ENCODE data around the gene TMEM154.

DNA sequence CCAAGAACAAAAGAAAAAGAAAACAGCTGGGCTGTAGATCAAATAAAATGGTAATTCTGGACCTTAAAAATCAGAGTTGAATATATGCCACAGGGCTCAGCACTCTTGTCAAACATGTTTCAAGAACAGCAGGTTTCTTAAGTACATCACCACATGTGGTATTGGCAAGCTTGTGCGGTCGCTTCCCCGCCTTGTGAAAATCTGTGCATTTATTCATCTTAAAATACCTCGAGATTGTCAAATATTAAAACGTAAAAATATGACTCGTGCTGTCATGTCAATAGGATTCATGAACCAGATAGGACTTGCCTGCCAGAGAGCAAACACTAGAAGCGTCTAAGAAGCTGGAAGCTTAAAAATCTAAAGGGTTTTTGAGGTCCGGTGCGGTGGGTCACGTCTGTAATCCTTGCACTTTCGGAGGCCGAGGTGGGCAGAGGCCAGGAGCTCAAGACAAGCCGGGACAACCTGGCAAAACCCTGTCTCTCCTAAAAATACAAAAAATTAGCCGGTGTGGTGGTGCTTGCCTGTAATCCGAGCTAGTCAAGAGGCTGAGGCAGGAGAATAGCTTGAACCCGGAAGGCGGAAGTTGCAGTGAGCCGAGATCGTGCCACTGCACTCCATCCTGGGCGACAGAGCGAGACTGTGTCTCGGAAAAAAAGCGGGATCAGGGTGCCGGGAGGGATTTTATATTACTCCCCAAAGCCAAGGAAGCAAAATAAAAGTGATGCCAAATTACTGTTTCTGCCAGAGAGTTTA is 40.2 kb upstream of the TMEM154 start:
- TF ChIP-seq, protein P1, sequence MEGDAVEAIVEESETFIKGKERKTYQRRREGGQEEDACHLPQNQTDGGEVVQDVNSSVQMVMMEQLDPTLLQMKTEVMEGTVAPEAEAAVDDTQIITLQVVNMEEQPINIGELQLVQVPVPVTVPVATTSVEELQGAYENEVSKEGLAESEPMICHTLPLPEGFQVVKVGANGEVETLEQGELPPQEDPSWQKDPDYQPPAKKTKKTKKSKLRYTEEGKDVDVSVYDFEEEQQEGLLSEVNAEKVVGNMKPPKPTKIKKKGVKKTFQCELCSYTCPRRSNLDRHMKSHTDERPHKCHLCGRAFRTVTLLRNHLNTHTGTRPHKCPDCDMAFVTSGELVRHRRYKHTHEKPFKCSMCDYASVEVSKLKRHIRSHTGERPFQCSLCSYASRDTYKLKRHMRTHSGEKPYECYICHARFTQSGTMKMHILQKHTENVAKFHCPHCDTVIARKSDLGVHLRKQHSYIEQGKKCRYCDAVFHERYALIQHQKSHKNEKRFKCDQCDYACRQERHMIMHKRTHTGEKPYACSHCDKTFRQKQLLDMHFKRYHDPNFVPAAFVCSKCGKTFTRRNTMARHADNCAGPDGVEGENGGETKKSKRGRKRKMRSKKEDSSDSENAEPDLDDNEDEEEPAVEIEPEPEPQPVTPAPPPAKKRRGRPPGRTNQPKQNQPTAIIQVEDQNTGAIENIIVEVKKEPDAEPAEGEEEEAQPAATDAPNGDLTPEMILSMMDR (IDR thresholded peaks at IDR 0.05): no peak
- no peak for TF ChIP-seq POLR2A (IDR thresholded peaks at IDR 0.05)
